Glomerular visceral epithelial cell (primary cell): Measurements from ENCODE around the gene TEX22.

Experiments
- DNase-seq: peaks from one replicate; pipeline ENCODE4 v3.0.0-alpha.2; 2016; ENCODE audit errors: extremely low spot score

Gene TEX22

GRCh38 chr14:105366386-105367074, 31.8 kb upstream of the TEX22 start:
- no peak for DNase-seq

GRCh38 chr14:105367116-105368031, 31.0 kb upstream of the TEX22 start:
- no peak for DNase-seq

DNA sequence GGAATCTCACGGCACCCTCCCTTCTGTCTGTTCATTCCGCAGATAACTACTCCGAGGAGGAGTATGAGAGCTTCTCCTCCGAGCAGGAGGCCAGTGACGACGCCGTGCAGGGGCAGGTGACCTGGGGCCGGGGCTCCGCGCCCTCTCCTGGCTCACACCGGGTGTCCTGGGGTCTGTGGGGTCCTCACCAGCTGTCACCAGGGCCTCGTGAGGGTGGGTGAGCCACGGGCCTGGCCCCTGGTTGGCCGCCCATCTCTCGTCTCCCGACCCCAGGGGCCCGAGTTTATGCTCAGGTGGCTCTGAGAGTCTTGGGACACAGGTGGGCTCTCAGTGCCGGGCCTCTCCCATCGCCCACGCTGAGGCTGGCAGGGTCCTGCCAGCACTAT, 30.3 kb upstream of the TEX22 start:
- DNase-seq, result no peak

DNA sequence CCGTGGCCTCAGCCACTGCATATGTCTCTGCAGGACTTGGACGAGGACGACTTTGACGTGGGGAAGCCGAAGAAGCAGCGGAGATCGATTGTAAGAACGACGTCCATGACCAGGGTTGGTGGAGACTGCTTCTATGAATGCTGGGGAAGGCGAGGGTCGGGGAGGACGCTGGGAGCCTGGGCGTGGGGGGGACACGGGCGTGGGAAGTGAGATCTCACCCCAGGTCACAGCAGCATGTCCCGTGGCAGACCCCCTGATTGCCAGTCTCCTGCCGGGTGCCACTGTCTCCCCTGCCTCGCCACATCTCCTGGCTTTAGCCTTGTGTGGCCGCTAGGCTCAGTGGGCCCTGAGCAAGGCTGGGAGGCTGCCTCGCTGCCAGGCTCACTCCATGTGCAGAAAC, 29.9 kb upstream of the TEX22 start:
- DNase-seq, result no peak

DNA sequence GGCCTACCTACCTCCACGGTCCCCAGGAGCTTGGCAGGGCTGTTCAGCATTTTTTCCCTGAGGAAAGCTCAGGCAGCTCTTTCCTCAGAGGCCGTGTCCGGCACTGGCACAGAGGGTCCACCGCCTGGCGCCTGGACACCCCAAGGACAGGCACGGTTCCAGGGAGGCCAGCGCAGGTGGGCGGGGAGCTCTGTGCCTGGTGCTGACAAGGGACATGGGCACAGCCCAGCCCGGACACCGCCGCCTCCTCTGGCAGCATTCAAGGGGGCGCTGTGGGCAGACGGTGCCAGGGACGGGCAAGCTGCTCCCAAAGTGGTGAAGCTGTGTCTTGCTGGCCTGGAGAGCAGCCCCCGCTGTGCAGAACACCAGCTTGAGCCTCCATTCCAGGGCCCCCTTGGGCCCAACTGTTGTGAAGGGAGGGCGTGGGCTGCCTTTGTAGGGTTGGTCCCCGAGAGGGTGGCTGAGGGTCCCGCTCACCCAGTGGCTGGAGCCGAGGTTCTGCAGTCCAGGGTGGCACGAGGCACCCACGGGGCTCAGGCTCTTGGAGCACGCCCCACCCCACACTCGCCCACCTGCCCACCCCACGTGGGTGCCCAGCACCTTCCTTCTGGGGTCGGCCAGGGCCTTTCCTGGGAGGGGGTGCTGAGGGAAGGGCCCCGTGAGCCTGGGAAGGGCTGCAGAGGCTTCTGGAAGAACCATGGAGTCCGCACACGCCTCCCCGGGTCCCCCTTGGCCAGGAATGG, 29.3 kb upstream of the TEX22 start:
- DNase-seq, result no peak

- DNase-seq, result no peak
These were observed 28.7 kb upstream of the TEX22 start for GRCh38 chr14:105369653-105370040.

GRCh38 chr14:105374389-105374788, 23.9 kb upstream of the TEX22 start:
- no peak for DNase-seq

DNA sequence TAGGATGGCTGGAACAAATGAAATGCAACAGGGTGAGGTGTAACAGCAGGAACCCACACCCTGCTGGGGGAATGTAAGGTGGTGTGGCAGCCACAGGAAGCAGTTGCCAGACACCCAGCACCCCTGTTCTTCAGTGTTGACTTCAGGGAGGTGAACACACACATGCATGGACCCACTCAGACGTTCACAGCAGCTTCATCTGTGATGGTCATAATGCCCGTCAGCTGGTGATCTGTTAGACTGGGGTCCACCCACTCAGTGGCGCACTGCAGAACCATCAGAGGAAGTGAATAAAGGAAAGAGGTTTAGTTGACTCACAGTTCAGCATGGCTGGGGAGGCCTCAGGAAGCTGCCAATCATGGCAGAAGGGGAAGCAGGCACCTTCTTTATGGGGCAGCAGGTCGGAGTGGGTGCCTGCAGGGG, 22.7 kb upstream of the TEX22 start:
- no peak for DNase-seq

GRCh38 chr14:105376521-105377440, 21.6 kb upstream of the TEX22 start:
- DNase-seq, result no peak

GRCh38 chr14:105377555-105378182, 20.7 kb upstream of the TEX22 start:
- DNase-seq, result no peak

- DNase-seq, result no peak
These were observed 20.1 kb upstream of the TEX22 start for GRCh38 chr14:105378199-105378598.

DNA sequence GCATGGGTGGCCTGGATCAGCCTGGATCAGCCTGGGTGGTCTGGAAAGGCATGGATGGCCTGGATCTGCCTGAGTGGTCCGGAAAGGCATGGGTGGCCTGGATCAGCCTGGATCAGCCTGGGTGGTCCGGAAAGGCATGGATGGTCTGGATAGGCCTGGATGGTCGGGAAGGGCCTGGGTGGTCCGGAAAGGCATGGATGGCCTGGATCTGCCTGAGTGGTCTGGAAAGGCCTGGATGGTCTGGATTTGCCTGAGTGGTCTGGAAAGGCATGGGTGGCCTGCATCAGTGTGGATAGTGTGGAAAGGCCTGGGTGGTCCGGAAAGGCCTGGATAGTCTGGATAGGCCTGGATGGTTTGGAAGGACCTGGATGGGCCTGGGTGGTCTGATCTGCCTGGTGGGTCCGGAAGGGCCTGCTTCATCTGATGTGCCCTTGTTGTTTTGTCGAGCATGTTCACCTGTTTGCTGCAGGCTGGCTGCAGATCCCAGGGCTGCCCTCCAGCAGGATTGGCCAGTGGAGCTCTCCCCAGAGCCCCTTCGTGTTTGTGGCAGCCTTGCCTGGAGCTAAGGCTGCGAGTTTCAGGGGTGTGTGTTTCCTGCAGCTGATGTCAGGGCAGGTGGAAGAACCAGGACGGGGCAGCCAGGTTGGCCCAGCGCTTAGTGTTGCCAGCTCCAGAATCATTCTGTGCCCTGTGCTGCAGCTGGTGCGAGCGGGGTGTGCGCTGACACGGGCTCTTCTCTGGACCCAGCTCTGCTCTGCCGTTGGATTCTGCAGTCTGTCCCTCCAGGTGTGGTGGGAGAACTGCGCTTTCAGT, 19.3 kb upstream of the TEX22 start:
- no peak for DNase-seq

DNA sequence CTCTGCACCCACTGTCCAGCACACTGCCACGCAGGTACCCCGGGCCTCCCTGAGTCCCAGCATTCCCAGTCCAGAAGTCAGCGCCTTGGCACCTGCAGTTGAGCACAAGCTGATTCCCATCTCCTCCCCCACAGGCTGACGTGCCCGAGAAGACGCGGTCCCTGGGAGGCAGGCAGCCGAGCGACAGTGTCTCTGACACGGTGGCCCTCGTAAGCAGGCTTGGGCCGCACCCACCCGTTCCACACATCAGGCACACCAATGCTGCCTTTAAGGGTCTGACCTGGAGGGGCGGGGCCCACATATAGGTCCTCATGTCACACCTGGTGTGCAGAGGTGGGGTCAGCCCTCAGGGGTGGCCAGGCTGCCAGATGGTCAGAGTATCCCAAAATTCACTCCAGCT, 18.4 kb upstream of the TEX22 start:
- DNase-seq, result no peak

DNA sequence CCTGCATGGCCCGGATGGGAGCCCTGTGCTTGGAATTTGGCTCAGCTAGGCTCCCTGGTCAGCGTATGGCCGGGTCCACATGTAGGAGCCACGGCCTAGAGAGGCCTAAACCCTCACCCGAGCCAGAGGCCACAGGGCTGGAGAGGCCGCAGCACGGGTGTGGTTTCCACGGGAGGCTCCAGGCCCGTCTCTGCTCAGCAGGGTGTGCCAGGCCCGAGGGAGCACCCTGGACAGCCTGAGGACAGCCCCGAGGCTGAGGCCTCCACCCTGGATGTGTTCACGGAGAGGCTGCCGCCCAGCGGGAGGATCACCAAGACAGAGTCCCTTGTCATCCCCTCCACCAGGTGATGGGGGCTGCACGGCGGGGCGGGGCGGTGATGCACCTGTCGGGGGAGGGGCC, 17.6 kb upstream of the TEX22 start:
- no peak for DNase-seq

DNA sequence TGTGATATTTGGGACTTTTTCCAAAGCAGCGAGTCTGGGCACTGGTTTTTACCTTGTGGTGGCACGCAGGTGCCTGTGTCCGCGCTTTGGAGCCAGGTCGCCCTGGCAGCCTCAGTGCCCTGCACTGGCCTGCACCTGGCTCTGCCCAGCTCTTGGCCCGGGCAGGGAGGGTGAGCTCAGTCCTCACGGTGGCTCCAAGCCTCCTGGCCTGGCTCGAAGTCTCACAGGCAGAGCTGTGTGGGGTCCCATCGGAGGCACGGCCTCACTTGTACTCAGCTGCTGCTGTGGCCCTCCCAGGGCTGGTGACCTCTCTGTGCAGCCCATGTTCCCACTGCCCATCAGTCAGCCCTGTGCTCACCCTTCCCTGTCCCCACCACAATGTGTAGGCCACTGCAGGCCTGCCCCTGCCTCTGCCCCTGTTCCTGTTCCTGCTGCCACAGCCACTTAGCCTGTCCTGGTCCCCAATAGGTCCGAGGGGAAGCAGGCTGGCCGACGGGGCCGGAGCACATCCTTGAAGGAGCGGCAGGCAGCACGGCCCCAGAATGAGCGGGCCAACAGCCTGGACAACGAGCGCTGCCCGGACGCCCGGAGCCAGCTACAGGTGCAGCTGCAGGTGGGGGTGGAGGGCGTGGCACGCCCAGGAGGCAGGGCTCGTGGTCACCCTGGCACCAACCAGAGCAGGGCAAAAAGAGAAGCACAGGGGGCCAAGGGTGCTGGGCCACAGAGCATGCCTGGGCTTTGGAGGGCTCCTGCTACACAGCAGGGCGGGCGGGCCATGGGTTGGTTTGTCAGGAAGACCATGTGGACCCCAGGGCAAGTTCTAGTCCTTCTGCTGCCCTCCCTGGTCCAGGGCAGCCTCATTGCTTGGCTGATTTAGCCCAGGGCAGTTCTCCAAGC, 16.6 kb upstream of the TEX22 start:
- no peak for DNase-seq

DNA sequence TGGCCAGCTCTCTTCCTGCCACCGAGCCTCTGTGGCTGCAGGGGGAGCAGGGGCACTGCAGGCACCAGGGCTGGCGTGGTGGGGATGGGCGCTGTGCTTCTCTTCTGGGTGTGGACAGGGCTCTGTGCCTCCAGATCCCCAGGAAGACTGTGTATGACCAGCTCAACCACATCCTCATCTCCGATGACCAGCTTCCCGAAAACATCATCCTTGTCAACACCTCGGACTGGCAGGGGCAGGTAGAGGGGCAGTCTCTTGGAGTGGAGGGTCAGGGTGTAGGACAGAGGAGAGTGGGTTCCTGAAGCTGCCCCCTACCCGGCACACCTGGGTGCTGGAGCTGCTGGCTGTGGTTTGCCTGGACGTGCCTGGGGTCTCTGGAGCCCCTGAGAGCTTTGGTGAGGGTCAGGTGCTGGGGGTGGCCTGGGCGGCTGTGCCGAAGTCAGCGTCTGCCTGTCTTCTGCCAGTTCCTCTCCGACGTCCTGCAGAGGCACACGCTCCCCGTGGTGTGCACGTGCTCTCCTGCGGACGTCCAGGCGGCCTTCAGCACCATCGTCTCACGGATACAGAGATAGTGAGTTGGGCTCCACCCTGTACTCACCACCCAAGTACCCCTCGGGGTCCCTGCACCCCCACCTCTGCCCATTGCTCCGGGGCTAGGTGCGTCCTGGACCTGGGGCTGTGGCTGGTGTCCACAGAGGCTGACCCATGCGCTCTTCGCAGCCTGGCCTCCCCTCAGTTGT, 15.8 kb upstream of the TEX22 start:
- no peak for DNase-seq

- DNase-seq, result no peak
These were observed 15.1 kb upstream of the TEX22 start for GRCh38 chr14:105383083-105383730.

- no peak for DNase-seq
These were observed 14.2 kb upstream of the TEX22 start for GRCh38 chr14:105384041-105384557.
